NCI-H345 (cell line): ENCODE measurements around the gene MYOCOS.
"Not testable (repeated sequence)": the region's sequence is repeated elsewhere in the genome, so short reads cannot be mapped to it uniquely, and the experiment has no call there.

Experiments
- DNase-seq: peaks from one replicate; lab custom pipeline; 2025; lab: John Stamatoyannopoulos, UW

MYOCOS gene, protein sequence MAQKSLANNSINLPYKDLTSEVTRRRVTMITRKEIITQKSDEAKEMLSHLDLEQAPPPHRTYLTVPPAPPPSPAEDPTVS

DNA sequence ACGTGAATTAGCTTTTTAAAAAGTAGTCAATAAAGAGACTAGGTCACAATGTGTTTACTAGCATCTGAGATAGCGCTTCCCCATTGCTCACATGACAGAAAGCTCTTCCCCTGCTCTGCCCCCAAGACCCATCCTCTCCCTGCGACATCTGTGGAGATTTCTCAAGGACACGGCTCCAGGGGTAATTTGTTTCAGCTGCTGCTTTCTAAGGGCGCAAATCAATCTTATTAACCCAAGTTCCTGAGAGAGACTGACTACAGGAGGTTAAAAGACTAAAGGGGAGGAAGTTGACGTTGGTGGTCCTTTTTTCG is at the start of gene MYOCOS:
MYOCOS (plus strand) TSS at position 92 of the 311 bp plus-strand sequence. CDS start 1,641 bp downstream, outside the sequence.
- DNase-seq, result no peak

DNA sequence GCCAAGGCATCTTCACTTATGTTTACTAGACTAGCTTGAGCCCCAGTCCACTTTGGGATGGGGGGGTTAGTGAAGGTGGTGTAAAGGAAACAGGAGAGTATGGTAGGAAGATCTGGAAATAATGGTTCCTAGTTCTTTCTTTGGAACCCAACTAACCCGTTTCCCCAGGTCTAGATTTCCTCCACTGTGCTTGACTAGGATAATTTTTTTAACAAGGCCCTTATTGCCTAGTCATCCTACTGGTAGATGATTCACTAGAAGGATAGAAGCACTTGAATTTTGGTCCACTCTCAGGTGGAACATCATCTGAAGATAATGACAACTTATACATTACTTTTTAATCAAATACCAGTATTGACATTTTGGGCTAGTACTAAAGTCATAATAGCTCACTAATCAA is 45.9 kb upstream of the MYOCOS start:
- no peak for DNase-seq

DNA sequence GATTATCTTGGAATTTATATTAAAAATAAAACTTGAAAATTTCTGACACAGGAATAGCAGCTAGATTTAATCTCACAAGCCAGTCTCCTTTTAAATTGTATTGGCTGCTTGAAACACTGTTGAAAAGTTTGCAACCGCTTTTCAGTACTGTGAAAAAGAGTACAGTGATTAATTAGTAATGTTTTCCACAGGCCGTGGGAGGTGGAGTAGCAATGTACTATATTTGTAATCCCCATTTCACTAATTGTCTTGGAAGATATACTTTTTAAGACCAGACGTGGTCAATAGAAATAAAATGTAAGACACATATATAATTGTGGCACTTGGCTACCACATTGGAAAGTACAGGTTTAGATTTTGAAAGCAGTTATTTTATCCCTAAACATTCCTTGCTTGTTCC is 40.8 kb upstream of the MYOCOS start:
- no peak for DNase-seq

DNA sequence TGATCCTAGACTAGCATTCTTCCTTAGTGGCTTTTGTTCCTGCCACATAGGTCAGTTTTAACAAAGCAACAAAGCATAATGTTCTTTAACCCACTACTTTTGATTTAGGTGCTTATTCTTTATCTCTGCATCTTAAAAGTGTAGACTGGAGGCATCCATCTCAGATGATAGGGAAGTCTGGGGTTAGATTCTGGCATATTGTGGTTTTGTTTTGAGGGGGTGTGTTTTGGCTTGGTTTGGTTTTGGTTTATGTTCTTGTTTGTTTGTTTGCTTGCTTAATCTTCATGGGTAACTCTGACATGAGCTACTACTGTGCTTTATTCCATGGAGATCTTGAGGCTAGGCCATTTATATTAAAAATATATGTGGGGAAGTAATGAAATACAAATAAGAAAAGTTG is 40.3 kb upstream of the MYOCOS start:
- DNase-seq, result no peak

DNA sequence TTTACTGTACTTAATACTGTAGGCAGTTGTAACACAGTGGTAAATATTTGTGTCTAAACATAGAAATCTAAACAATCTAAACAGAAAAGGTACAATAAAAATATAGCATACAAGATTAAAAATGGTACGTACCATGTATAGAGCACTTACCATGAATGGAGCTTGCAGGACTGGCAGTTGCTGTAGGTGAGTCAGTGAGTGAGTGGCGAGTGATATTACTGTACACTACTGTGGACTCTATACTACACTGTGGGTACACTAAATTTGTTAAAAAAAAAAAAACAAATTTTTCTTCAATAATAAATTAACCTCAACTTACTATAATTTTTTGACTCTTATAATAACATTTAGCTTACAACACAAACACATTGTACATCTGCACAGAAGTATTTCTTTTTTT is 39.5 kb upstream of the MYOCOS start:
- DNase-seq, result no peak

DNA sequence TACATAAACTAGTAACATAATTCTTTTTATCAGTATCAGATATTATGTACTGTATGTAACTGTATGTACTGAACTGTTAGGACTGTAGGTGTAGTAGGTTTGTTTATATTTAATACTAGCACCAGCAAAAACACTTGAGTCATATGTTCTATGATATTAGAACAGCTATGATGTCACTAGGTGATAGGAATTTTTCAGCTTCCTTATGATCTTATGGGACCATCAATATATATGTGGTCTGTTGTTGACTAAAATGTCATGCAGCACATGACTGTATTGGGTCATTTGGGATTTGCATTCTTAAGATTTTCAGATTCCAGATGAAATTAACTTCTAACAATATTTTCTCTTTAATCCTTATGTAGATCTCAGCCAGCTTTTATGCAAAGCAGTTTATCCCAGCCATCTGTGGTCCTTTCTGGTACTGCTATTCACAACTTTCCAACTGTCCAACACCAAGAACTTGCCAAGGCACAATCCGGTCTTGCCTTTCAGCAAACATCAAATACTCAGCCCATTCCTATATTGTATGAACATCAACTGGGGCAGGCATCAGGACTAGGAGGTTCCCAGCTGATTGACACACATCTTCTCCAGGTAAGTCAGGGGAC is 38.3 kb upstream of the MYOCOS start:
- DNase-seq, result no peak

DNA sequence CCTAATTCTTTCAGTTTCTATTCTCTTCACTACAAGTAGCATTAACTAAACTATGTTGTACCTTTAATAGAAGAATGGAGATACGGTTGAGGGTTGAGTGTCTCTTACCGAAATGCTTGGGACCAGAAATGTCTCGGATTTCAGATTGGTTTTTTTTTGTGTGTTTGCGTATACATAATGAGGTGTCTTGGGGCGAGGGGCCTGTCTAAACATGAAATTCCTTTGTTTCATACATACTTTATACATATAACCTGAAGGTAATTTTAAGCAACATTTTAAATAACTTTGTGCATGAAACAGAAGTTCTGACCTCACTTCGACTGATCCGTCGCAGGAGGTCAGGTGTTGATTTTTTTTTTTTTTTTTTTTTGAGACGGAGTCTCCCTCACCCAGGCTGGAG is 36.3 kb upstream of the MYOCOS start:
- no peak for DNase-seq

DNA sequence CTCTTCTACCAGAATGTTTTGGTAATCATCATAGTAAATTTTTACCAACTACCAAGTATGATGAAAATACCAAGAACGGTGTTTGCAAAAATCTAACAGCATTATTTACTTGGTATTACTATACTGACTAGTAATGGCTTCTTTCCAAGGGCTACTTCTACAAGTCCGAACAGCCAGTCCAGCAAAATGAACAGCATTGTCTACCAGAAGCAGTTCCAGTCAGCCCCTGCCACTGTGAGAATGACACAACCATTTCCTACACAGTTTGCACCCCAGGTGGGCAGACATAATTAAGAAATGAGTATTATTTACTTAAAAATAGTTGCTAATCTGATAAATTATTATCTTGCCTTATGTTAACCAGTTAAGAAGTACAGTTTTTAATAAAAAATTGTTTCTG is 33.8 kb upstream of the MYOCOS start:
- no peak for DNase-seq

DNA sequence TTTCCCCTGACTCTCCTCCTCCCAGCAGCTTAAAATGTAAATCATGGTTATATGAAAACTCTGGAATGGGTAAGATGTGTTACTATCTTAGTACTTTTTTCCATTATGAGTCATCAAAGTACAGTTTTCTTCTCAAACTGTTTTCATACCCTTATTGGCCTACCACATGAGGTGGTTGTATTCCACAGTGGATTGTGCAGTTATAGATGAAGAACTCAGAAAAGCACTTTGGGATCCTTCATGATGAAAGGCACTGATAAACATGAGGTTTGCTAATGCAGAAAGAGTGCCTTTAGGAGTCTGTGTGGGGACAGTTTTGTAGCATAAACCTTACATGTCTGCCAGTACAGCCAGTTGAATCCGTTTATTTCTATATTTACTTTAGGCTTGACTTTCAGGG is 32.0 kb upstream of the MYOCOS start:
- no peak for DNase-seq

DNA sequence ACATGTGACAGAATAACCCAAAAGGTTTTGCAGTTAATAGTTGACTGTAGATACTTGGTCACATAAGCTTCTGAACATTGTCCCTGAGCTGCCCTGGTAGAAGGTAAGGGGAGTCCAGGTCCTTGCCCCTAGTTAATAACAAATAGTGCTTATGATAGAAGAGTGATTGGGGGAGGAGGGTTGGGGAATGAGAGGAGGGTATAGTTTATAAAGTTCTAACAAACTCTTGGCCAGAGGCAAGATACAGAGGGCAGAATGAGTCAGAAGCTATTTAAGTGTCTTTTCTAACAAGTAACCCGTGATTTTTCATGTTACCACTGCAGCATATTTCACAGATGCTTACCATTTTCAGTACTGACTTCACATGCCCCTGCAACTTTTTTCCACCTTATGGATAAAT is 26.7 kb upstream of the MYOCOS start:
- DNase-seq, result no peak

DNA sequence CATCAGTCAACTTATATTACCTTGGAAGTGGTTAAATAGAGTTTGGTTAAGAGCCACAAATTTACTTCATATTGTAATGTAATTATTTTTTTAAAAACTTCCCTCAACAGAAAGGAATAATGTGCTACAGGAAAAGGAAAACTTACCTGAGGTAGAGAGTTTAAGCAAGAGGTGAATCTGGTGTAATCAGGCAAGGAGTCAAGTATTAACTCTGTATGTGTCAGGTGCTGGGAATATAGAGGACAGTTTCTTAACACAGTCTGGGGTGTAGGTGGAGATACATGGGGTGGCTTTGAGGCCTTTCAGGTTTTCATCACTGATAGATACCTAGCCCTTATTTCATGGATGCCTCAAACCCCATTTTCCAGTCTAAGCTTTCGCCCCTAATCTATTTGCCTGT is 25.9 kb upstream of the MYOCOS start:
- DNase-seq, result no peak

DNA sequence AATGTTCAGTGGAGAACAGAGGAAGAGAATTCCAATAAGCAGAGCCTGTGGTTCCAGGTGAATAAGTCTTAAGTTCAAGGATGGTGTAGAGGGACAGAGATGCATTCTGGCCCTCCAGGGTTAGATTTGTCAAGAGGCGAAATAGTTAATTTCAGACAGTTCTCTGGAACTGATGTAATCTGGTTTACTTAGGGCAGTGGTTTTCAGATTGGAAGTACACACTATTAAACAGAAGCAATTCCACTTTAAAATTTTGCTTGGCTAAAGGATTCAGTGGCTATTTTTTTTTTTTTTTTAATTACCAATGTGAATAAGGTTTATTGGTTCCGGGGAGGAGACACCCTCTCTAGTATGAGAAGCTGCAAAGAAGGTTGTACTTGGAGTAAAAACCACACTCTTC is 25.3 kb upstream of the MYOCOS start:
- no peak for DNase-seq

DNA sequence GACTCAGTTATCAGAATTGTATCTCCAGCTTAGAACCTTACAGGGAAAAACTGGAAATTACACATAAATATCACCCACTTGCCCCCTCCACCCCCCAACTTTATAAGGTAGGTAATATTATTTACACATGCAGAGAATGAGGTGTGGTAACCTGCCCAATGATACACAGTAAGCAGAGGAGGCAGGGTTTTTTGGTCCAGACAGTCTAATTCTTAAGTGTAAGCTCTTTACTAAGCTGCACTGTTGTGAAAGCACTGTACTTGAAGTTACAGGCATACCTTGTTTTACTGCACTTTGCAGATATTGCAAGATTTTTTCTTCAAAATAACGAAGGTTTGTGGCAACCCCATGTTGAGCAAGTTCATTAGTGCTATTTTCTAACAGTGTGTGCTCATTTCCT is 24.8 kb upstream of the MYOCOS start:
- no peak for DNase-seq

DNA sequence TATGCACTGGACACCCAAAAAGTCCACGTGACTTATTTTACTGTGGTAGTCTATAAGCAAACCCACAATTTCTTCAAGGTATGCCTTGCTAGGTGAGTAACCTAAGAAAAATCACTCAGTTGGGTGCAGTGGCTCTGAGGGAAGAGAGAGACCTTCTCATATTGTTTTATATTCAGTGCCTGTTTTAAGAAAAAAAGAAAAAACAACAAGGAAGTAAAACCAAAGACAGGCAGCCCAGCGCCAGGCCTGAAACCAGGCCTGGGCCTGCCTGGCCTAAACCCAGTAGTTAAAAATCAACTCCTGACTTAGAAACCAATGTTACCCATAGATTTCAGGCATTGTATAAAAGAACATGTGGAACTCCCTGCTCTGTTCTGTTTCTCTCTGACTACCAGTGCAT is 21.7 kb upstream of the MYOCOS start:
- DNase-seq, result not testable (repeated sequence)

DNA sequence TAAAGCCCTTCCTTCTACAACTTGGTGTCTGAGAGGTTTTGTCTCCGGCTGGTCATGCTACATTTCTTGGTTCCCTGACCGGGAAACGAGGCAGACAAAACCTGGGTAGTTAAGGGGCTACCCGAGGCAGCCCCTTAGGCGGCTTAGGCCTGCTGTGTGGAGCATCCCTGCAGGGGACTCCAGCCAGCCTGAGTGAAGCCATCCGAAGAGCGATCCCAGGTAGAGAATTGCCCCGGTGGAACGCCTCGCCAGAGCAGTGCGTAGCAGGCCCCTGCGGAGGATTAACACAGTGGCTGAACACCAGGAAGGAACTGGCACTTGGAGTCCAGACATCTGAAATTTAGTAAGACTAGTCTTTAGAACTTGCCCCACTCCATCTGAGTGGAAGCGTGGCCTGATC is 21.2 kb upstream of the MYOCOS start:
- no peak for DNase-seq

DNA sequence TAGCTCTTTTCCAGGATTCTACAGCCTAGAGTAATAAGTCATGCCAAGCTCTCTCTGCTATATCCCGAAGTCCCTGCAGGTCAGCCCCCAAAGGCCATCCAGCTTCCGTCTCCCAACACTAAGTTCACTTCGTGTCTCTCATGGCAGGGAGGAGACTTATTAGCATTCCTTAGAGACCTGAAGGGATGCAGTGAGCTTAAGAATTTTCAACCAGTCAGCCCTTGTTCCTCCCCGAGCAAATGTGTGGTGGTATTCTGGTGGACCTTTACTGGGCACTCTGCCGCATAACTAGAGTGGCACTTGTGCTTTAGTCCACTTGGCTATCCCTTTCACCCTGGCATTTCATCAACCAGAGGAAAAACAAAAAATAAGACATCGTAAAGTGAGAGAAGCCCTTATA is 19.0 kb upstream of the MYOCOS start:
- DNase-seq, result not testable (repeated sequence)

DNA sequence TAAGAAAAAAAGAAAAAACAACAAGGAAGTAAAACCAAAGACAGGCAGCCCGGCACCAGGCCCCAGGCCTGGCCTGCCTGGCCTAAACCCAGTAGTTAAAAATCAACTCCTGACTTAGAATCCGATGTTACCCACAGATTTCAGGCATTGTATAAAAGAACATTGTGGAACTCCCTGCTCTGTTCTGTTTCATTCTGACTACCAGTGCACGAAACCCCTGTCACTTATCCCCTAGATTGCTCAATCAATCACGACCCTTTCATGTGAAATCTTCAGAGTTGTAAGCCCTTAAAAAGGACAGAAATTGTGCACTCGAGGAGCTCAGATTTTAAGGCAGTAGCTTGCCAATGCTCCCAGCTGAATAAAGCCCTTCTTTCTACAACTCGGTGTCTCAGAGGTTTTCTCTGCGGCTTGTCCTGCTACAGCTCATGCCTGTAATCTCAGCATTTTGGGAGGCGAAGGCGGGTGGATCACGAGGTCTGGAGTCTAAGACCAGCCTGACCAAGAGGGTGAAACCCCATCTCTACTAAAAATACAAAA is 15.6 kb upstream of the MYOCOS start:
- DNase-seq, result no peak

DNA sequence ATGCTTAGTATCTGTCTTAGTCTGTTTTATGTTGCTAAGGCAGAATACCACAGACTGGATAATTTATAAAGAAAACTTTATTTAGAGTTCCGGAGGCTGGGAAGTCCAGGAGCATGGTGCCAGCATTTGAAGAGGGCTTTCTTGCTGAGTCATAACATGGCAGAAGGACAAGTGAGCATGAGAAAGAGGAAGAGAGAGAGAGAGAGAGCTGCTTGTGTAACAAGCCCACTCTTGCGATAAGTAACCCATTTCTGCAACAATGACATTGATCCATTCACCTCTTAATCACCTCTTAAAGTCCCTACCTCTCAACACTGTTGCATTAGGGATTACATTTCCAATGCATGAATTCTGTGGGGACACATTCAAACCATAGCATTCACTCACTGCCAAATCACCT is 11.7 kb upstream of the MYOCOS start:
- DNase-seq, result no peak

DNA sequence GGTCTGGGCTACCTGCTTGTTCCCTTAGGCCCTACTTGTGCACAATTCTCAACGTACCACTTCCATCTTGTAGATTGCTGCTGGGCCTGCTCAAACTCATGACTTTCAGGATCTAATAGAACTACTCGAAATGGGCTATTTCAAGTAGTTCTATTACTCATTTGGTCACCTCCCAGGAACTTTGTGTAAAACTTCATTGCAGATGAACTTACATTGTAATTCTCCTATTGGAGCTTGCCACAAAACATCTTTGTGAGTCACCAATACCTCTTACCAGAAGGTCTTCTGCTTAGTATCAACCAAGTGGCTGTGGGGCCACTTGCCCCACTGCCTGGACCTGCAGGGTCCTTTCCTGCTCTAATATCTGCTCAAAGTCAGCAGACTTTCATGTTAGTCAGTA is 10.7 kb upstream of the MYOCOS start:
- DNase-seq, result no peak

DNA sequence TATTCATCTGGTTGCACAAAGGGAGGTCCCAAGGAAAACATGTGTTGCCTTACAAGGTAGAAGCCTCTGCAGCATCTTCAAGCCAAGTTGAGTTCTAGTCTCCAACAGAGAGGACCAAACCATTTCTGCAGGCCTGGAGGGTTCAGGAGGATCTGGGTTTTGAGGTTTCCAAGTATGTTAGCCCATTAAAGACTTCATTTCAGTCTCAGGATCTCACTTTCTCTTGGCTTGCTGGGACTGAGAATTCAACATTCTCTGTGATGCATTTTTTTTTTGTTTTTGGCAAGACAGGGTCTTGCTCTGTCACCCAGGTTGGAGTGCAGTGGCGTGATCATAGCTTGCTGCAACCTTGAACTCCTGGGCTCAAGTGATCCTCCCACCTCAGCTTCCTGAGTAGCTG is 8.8 kb upstream of the MYOCOS start:
- DNase-seq, result no peak

DNA sequence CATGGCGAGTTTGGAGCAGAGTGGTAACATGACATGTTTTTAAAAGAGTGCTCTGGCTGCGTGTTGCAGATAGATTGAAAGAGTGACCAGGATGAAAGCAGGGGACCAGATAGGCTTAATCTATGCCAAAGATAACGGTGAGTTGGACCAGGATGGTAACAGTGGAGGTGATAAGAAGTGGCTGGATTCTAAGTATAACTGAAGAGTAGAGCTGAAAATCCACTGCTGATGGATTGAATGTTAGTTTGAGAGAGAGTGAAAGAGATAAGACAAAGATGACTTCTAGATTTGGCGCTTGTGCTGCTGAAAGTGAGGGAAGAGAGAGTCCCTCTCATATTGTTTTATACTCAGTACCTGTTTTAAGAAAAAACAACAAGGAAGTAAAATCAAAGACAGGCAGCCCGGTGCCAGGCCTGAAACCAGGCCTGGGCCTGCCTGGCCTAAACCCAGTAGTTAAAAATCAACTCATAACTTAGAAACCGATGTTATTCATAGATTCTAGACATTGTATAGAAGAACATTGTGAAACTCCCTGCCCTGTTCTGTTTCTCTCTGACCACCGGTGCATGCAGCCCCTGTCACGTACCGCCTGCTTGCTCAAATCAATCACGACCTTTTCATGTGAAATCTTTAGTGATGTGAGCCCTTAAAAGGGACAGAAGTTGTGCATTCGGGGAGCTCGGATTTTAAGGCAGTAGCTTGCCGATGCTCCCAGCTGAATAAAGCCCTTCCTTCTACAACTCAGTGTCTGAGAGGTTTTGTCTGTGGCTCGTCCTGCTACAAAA is 6.7 kb upstream of the MYOCOS start:
- not testable (repeated sequence) for DNase-seq

DNA sequence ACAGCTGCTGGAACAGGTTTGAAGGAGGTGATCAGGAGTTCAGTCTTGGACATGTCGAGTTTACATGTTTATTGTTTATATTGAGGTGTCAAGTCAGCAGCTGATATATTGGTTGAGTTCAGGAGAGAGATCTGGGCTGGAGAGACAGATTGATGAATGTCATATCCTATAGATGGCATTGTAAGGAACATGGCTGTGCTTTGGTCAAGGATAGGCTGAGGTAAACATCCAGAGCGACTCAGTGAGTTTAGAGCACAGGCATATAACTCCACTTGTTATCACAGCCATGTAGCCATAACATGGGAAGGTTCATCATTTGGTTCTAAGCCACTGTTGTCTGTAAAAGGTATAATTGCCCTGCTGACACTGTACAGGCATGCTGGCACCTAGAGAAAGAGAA is 5.5 kb upstream of the MYOCOS start:
- DNase-seq, result no peak

DNA sequence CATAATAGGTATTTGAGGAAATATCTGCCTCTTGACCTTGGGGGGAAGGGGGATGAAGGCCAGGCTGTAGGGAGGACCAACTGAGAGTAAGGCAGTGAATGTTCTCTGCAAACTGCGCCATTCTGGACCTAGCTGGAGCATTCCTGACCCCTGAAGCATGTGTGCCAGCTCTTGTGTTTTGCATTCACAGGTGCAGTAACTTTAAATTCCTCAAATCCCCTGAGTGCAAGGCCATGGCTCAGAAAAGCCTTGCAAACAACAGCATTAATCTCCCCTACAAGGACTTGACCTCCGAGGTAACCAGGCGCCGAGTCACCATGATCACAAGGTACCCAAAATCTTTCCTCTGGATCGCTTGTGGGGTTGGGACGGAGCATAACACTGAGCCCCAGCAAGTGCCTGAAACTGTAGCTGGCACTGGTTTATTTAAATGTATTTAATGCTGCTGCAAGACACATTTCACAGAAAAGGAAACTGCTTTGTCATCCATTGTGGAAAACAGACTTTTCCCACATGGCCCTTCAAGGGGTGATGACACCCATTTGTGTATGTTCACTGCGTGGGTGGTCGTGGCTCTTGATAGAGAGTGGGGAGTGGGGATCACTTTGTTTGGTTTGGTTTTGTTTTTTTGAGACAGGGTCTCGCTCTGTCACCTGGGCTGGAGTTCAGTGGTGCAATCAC is 1.7 kb downstream of the MYOCOS start:
- no peak for DNase-seq
